ENCODE measurements around the gene UCP2.

UCP2 gene, protein sequence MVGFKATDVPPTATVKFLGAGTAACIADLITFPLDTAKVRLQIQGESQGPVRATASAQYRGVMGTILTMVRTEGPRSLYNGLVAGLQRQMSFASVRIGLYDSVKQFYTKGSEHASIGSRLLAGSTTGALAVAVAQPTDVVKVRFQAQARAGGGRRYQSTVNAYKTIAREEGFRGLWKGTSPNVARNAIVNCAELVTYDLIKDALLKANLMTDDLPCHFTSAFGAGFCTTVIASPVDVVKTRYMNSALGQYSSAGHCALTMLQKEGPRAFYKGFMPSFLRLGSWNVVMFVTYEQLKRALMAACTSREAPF

DNA sequence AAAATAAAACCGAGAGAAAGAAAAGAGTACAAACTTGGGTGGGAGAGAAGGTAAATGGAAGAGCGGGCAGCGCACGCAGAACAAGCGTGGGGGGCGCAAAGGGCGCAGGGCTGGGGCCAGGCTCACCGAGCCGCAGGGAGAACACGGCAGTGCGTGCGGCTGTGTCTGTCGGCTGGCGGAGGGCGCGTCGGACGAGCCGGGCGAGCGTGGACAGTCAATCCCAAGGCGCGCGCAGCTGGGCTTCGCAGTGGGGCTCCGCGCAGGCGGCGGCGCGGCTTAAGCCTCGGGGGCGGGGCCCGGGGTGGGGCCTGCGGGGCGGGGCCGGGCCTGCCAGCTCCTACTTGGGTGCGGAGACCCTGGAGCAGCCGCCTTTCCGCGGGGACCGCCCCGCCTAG, at the start of gene UCP2:
UCP2 (minus strand) TSS at position 249 of the 395 bp plus-strand sequence. CDS start 4,465 bp downstream, outside the sequence.
- DNase-seq: peak; percentile 64

- DNase-seq: no peak
These were observed 48.4 kb upstream of the UCP2 start for GRCh38 chr11:74030723-74031676.

GRCh38 chr11:74025467-74026166, 43.0 kb upstream of the UCP2 start:
- no peak for DNase-seq

DNA sequence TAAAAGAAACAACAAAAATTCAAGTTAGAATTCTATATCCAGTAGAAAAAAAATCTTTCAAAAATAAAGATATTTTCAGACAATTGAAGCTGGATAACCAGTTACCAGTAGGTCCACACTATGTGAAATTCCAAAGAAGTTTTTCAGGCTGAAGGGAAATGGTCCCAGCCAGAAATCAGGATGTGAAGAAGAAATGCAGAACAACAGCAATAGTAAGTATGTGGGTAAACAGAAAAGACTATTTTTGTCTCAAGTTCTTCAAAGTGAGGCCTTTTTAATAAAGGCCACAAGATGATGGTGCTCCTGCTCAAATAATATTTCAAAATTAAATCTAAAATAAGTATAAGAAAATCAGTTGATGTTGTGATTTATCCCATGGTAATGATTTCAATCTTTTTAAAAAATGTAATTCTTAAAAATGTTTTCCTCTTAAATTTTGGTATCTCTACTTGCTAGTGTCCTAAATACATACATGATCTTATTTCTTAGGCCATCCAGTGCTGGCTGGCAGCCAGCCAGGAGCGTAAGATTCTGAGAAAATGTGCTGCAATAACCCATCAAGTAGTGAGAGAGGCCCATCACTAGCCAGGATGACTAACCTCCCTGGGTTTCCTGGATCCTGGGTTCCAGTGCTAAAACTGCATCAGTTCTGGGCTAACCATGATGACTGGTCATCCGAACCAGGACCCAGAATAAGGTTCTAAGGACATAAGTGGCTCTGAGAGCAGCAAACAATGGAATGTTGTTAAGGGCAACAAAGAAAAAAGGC, 41.8 kb upstream of the UCP2 start:
- DNase-seq: no peak

- no peak for DNase-seq
These were observed 40.6 kb upstream of the UCP2 start for GRCh38 chr11:74023276-74023675.

DNA sequence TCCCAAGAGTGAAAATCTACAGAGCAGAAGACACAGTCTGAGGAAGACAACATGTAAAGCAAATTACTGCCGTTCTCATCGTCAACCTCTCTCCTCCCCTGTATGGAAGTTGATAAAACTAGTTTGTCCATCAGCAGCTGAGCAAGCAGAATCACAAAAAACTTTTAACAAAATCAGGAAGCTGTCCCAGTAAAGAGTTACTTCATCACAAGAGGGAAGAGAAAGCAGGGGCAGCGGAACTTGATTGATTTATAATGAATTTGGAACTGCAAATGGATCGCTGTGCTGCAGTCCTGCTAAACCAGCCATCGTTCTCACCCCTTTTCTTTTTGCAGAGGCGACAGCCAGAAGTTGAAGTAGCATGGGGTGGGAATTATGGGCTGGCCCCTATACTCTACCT, 39.9 kb upstream of the UCP2 start:
- DNase-seq: no peak

GRCh38 chr11:74021998-74022397, 39.4 kb upstream of the UCP2 start:
- DNase-seq: no peak

GRCh38 chr11:74020539-74020938, 37.9 kb upstream of the UCP2 start:
- no peak for DNase-seq

- DNase-seq: no peak
These were observed 37.2 kb upstream of the UCP2 start for GRCh38 chr11:74019860-74020259.

DNA sequence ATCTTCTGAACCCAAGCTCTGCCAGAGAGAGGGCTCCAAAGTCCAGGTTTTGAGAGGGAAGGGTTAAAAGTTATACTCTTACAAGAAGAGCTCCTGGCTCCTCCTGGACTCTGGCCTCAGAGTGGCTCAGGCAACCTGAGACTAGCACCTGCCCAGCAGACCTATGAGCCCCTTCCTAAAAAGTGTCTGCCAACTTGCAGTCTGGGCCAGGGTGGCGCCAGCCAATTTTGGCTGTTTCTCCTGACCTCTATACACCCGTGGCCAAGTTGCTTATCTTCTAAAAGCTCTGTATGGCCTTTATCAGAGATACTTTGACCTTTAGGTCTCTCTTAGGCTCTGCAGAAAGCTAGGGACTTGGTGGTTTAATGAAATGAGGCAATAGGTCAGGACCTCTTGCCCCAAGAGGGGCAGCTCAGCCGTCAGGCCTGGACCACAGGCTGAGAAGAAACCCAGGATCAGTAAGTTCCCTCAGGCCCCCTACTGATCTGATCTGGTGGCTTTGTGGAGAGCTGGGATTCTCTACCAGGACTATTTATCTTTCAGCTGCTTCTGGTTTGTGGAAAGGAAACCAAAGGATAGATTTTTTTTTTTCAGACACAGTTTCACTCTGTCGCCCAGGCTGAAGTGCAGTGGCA, 36.6 kb upstream of the UCP2 start:
- no peak for DNase-seq

GRCh38 chr11:74018331-74019005, 35.8 kb upstream of the UCP2 start:
- no peak for DNase-seq

DNA sequence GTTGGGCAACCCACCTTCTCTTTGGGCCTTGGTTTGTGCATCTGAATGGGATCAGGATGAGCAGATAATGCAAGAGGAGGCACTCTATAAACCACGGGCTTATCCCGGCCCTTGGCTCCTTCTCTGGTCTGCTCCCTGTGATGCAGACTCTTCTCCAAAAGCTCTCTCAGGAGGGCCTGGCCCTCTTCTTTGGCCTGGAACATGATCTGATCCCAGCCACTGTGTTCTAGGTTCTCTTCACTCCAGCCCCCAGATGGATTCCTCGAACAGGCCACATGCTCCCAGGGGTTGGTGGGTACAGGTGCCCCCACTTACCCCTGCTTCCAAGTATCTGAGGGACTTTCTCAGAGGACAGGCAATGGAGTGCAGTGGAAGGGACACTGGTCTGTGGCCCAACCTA, 35.0 kb upstream of the UCP2 start:
- DNase-seq: no peak

- no peak for DNase-seq
These were observed 33.5 kb upstream of the UCP2 start for GRCh38 chr11:74015919-74016684.

GRCh38 chr11:74014880-74015279, 32.2 kb upstream of the UCP2 start:
- no peak for DNase-seq

GRCh38 chr11:74013141-74013540, 30.5 kb upstream of the UCP2 start:
- DNase-seq: no peak

DNA sequence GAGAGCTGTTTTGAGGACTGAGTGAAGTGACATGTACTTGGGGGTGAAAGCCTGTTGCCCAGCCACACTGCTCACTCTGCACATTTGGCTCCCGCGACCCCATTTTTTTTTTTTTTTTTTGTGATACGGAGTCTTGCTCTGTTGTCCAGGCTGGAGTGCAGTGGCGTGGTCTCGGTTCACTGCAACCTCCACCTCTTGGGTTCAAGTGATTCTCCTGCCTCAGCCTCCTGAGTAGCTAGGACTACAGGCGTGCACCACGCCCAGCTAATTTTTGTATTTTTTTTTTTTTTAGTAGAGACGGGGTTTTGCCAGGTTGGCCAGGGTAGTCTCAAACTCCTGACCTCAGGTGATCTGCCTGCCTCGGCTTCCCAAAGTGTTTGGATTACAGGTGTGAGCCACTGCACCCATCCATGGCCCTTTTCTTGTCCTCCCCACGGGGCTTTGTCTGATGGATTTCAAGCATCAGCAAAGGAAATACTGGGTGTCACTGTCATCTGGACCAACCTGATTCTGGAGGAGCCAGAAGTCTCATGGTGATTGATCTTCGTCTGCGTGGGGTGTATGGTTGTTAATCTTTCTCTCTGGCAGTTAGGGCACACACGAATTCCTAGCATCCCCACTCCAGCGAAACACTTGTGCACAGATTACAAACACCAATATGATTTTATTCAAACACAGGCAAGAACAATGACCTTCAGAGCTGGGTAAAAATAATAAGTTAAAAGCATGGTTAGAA, 29.6 kb upstream of the UCP2 start:
- DNase-seq: no peak

DNA sequence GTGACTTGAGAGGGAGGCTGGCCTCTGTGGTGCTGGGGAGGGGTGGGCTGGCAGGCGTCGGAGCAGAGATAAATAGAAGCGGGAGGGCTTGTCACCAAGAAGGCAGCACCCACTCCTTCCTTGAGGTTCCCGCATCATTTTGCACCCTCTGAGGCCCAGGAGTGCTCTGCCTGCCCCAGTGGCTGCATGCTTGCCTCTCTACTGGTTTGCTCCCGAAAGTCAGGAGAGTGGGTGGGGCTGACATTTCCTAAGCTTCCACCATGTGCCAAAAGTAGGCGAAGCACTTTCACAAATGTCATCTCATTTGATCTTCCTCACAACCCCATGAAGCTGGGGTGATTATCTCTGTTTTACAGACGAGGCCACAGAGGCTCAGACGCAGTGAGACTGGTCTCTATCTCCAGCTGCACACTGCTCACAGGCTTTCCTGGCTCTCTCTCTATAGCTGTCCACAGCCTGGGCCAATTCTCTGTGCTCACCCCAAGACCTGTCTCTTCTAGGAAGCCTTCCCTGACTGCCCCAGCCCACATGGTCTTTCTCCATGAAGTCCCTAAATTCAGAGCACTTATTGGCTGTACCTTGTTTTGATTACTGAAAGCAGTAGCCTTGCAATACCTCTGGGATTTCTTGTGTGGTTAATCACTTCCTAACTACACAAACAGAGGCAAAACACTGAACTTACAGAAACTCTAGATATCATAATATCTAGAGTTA, 28.9 kb upstream of the UCP2 start:
- no peak for DNase-seq

- DNase-seq: no peak
These were observed 28.0 kb upstream of the UCP2 start for GRCh38 chr11:74010306-74011300.

All from NCI-H1694 (cell line).